ENCODE measurements around the gene ELAVL2.
"Not testable (repeated sequence)": the region's sequence is repeated elsewhere in the genome, so short reads cannot be mapped to it uniquely, and the experiment has no call there.

ELAVL2 gene

DNA sequence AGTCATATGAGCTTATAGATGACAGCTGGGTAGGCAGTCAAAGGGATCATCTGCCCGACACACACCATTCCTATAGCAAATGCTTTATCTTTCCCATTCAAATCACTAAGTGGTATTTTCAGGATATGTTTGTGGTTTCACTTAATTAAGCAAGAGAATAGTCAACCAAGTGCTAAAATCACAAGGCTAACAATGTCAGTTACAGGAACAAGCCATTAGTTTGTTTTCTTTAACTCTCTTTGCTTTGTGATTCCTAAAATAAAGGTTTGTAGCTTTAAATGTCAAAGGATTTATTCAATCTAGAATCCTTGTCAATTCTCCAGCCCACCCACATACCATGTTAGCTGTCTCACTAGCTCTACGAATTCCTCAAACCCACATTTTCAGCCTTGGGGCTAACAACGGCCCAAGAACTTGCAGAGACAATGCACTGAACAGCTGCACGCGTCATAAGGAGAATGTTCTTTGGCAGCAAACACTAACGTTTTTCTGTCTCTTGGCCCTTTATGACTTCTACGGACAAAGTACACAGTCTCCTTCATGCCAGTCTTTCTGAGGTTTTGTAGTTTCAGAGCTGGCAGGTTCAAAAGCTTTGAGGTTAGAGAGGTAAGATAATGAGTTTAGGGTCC lies 56.6 kb downstream of the ELAVL2 start:
- DNase-seq = no peak

DNA sequence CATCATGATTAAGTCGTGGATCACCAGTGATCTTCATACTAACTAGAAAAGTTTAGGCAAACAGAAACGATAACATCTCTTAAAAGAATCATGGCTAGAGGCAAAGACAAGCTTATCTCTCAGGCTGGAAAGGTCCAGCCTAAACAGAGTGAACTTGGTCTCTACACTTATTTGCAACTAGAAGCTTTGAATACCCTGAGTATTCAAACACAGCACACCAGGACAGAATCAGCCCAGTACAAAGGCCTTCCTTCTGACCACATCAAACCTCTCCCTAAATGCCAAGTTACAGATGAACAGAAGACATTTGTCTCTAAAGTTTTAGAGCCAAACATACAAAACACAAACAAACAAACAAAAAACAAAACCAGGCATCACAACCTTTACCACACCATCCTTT lies 57.2 kb downstream of the ELAVL2 start:
- no peak for DNase-seq

DNA sequence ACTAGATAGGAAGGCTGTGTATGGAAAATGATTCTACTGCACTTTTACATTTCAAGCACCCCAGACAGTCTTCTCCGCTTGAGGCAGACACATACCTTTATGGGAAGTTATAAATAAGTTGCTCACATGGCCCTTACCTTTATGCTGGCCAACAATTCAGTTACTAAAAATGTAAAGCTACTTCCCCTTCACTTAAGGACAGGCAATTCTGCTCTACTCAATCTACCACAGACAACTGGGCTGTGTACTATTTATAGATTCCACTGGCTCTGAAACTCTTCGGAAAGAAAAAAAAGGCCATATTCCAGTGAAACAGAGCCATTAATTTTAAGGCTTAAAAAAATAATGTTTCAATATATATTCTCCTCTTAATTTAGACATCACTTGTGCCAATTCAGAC lies 59.4 kb downstream of the ELAVL2 start:
- DNase-seq = no peak

DNA sequence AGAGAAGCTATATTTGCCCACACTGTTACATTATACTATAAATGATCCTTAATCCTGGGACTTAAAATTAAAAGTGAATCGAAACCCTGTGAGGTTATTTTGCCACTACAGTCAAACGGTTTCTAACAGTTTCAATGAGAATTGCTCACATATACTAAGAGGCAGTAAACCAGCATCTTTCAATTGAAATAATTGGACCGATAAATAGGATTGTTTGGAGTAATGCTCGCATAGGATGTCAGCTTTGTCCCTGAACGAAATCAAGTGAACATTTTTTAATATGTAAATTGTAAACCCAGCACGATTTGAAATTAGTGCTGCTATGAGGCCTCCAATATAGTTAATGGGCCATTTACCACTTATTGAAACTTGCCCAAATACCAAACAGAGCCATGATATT lies 60.5 kb downstream of the ELAVL2 start:
- DNase-seq = no peak

DNA sequence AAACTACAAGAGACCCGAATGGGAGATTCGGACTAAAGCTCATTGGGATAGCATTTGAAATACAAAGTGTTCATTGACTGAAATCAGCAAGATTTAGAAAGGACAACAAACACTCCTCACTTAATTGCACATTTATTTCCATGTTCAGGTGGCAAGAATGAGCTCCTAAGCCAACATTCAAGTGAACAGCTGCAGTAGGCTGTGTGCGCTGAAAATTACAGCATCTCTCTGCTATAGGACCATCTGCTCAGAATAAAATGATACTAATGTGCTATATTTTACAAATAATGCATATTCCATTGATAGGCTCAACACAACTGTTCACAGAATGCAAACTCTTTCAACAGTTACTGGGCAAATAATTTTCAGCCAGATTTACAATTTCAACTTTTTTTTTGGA lies 61.8 kb downstream of the ELAVL2 start:
- DNase-seq = no peak

DNA sequence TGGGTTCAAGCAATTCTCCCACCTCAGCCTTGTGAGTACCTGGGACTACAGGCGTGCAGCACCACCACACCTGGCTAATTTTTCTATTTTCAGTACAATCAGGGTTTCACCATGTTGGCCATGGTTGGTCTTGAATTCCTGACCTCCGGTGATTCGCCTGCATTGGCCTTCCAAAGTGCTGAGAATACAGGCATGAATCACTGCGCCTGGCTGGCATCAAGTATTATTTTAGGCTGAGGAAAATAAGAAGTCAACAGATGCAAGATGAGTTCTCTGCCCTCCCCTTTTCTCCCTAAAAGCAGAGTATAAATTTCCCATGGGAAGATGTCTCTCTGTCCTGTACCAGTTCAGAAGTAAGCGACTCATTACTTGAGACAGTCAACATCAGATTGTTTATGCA lies 71.5 kb downstream of the ELAVL2 start:
- no peak for DNase-seq

DNA sequence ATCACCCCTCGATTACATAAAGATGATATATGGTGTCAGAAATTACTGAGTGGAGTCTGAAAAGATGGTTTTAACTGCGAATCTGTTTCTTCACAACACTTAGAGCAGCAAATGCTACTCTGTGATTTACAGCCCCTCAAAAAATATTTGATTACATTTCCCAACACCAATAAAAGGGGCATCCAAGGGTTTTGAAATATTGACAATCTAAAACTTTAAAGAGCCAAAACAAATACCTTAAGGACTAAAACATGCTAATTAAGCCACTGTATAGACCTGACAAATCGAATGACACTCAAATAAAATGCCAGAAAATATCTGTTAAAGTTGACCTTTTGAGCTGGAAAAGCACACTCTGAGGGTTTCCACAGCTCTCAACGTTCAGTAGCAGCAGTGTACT lies 73.2 kb downstream of the ELAVL2 start:
- no peak for DNase-seq

DNA sequence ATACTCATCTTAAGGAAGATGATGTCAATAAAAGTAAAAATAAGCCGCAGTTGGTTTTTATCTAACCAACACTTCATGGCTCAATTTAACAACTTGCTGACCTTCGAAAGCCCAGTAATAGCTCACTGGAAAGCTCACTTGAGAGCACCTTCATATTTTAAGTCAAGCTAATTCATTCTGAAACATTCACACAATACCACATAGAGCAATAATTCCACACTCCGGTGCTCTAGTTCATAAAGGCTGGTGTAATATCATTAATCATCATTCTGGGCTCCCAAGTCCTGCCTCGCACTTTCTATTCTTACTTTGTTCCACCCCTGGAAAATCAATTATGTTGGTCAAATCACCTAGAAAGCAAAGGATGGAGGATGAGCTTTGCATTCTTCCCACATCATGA lies 74.4 kb downstream of the ELAVL2 start:
- DNase-seq = no peak

DNA sequence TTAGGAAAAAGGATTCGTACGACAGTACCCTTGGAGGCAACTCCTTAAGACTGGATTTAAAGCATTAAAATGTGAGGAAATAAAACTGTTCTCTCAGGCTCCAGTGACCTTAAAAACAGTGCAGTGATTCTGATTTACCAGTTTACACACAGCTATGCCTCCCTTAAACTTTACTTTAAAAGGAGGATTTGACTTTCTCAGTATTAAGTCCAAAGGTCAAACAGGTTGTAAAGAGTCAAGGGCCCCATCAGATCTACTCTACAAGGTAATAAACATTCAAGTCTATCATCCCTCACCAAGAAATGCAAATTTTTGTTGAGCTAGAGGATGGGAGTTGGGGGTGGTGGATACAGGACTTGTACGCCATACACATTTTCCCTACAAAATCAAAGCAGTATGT lies 75.2 kb downstream of the ELAVL2 start:
- no peak for DNase-seq

DNA sequence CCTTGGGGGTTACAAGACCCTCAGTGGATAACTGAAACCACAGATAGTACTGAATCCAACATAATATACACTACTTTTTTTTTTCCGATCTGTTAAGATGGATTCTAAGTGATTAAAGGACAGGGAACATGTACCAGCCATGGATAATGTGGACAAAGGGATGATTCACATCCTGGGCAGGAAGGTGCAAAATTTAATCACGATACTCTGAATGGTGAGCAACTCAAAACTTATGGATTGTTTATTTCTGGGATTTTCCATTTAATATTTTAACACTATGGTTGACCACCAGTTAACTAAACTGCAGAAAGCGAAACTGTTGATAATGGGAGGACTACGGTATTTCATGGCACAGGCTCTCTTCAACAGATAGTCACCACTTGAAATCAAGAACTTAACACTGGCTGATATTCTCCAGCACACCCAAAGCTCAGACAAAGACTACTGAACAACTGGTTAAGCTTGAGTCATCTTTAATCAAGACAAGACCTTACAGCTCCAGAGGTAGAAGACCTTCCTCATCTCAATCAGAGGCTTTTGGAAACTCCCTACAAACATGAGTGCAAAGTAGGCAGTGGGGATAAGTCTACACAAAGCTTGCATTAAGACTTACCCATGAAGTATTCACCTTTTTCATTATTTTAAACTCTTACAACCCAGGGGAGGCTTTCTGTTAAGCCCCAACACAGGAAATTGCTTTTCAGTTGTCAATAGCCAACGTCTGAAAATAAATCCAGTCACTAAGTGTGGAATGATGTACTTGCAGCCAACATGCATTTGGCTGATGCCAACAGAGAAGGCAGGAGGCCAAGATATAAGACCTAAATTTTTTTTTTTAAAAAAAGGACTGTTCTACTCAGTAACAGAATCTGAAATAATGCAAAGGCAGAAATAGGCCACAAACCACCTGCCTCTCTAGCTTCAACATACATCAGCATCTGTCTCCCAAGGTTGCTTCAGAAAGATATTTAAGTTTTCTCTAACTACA lies 78.7 kb downstream of the ELAVL2 start:
- no peak for DNase-seq

DNA sequence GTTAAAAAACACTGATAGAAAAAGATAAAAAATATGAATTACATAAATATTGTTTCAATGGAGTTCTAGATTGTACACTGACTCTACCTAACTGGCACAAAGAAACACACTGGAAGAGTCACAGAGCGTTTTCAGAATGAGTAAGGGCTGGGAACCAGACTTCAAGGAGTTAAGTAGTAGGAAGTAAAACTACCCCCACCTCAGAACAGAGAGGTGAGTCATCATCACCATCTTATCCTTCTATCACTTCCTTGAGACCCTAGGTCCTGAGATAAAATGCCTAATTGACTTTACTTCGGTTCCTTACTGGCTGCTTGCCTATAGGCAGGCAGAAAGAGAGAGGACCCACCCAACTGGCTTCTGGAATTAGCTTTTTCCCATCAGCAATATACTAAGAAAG lies 79.7 kb downstream of the ELAVL2 start:
- no peak for DNase-seq

DNA sequence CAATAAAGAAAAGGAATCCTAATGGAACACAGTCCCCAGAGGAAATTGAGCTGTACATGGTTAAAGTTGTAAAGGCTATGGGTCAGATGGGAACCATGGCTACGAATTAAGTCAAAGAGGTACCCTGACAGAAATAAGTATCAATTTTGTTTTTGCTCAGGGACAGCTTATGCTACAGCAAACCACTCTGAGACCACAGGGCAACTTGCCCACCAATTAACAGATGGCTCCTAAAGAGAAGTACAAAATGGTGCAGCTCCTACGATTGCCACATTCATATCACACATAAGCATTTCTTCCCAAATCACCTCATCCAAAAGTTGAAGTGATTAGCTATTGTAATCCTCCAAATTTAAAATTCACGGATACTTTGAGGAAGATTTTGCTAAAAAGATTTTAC lies 83.0 kb downstream of the ELAVL2 start:
- DNase-seq = no peak

DNA sequence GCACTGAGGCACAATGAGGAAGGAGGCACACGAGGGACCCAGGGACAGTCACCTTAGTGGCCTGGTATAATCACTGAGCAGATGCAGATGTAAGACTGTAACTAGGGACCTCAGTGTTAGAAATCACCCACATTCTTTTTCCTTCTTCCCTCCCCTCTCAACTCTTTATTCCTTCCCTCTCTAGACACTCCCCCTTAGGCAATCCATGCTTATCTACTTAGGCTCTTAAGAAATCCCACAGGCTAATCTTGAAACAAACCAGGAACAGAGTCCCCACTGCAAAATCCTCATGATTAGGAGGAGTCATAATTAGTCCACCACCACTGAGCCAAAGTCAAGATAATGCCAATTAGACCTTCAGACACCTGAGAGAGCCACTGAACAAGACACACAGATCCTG lies 84.7 kb downstream of the ELAVL2 start:
- DNase-seq = no peak

DNA sequence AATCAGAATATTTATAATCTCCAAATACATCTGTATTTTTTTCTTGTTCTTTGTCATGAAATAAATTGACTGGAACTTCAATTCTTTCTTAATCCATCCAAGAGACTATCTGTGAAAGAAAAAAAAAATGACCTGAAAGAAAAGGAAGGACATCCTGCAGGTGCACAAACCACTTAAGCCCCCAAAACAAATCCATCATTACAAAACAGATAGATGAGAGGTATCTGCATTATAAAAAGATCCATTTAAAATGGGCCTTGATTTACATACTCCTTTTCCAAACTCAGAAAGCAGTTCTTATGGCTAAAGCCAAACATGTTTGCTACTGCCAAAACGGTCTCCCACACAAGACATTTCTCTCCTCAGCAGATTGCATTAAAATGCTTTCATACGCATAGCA lies 85.5 kb downstream of the ELAVL2 start:
- no peak for DNase-seq

DNA sequence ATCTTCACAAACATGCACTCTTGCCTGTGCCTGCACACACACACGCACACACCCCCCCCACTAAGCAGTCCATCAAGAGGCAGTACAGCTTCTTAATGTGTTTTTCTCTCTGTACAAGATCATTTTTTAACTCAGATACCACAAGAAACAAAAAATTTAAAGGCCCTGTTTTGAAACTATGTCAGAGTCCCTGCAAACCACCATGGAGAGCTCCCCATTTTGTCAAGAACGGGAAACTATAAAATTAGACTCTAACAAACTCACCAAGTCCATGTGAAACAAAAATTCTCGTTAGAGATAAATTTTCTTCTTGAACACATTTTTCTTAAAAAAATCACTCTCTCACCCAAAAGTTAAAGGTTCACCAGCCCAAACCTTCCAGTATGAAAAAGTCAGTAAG lies 86.3 kb downstream of the ELAVL2 start:
- no peak for DNase-seq

DNA sequence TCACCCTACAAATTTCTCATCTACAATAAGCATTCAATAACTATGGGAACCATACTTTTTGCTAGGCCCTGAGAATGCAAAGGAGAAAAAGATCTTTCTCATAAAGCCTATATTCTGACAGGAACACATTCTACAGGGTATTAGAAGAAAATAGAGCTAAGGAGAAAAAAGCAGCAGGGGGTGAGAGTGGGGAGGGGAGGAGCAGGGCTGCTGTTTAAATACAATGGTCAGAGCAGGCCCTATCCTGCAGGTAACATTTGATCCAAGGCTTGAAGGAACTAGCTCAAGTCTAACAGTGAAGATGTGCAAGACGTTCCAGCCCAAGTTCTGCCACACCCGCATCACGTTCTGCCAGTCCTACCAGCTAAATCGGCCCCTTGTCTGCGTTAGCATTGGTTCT lies 89.7 kb downstream of the ELAVL2 start:
- DNase-seq = no peak

DNA sequence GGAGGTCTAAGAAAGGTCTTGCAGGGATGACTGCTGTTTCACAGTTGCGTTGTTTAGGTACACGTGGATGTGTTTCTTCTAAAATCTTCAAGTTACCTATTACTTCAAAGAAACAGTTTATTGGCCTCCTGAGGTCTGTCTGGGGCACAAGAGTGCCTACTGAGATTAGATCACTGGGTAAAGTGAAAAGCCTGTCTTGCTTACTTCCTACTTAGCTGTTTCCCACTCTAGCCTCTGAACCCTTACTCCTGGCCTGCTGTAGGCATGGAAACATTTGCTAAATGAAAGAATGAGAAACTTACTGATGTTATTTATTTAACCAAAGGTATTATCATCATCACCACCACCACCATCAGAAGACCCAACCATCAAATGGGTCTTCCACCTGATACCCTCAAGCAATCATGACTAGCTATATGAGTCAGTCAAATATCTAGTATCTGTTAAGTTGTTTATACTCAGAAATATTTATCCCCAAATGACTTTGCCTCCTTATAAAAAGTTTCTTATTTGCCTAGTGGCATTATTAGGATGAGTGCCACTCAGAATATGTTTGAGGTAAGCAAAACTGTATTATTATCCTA lies 92.5 kb downstream of the ELAVL2 start:
- no peak for DNase-seq

DNA sequence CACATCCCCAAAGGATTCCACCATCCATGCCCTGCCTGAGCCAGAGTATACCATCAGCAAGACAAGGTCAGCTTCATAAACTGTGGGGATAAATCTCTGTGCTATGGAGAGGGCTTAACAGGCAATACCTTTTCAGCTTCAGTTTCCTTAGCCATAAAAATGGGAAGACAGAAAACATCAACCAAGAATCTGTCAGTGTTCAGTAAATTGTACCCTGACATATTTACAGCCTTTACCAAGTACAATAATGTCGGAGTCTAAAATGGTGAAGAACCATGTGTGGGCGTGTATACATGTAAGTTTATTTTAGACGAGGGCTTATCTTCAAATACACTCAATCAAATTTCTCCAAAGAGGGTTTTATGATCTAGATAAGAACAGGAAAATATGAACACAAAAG lies 94.7 kb downstream of the ELAVL2 start:
- no peak for DNase-seq

DNA sequence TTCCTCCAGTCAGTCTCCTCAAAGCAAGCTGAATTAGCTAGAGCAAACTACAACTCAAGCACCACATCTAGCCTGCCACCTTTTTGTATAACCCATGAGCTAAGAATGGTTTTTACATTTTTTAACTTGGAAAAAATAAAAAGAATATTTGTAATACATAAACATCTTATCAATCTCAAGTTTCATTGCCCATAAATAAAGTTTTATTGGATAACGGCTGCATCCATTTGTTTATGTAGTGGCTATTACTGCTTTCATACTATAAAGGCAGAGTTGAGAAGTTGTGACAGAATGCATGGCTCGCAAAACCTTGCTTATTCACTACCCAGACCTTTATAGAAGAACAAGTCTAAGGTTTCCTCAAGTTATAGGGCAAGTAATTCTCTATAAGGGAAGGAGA lies 95.7 kb downstream of the ELAVL2 start:
- no peak for DNase-seq

DNA sequence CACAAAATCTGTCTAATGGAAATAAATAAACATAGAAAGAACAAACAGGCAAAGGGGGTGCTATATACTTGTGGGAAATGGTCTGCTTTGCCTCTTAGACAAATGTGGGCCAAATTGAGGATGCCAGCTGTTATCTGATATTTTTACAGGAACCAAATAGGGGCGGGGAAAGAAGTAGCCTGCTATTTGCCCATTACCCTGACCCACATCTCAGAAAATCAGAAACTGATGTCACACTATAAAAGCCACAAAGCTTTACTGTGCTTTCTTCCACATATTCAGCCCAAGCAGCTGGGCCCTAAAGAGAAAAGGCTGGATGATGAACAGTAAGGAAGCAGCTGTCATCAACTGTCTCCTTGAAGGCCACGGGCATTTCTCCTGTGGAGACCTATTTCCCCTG lies 97.3 kb downstream of the ELAVL2 start:
- no peak for DNase-seq

DNA sequence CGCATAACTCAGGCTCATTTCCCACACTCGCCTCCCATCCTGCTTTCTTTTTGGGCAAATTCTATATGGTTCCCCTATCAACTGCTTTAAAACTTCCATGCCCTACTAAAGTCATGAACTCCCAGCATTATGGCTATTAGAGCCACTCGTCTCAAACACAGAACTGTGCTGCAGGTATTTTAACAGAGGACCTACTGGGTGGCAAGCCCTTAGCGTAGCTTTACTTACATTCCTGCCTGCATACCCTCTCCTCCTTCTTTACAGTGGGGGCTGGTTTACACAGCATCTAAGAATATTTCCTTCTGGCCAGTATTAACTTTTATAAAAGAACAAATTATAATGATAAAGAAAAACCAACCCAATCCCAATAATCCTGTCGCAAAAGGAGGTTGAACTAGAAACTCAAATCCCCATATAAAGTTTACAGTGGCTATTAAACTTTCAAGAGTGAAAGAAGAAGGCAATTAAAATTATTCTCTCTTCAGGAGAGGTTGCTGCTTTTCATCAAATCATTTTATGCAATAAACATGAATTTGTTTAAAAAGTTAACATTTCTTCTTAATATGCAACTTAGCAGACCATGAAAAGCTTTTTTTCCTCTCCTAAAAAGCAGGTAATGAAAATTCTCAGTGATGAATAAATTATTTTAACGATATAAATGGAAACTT lies 100.6 kb downstream of the ELAVL2 start:
- no peak for DNase-seq

DNA sequence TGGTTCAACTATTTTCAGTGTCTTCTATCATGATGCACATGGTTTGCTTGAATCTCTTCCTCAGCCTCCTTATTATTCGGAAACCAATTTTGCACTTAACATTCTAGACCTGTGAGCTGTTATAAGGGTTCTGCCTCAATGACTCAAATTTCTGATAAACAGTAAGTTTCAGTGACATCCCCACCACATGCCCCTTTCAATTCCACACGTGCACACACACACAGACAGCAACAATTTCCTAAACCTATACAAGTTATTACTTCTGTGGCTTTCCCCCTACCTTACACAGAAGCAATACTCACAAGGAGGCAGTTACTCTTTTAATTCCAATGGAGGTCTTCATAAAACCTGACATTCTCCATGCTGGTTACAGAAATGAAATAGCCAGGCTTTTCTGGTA lies 102.4 kb downstream of the ELAVL2 start:
- DNase-seq = no peak

DNA sequence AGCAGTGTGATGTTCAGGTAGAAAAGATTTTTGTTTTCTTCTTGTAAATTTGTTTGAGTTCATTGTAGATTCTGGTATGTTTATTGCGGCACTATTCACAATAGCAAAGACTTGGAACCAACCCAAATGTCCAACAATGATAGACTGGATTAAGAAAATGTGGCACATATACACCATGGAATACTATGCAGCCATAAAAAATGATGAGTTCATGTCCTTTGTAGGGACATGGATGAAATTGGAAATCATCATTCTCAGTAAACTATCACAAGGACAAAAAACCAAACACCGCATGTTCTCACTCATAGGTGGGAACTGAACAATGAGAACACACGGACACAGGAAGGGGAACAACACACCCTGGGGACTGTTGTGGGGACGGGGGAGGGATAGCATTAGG lies 103.0 kb downstream of the ELAVL2 start:
- DNase-seq = not testable (repeated sequence)

DNA sequence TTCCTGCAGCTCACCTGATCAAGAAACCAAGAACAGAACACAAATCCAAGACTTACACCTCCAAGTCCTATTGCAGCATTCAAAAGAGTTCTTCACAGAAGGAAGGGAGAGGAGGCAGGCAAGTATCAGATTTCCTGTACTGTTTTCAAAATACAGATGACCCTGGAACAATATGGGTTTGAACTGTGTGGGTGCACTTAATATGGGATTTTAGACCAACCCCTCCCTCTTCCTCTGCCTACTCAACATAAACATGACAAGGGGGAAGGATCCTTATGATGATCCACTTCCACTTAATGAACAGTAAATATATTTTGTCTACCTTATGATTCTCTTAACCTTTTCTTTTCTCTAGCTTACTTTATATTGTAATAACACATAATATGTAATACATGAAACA lies 104.6 kb downstream of the ELAVL2 start:
- no peak for DNase-seq
